Retinal pigment epithelial cell (primary cell): ENCODE results near the gene KSR2.

Experiments
- DNase-seq: peaks from one replicate; pipeline ENCODE4 v3.0.0-alpha.2; 2010; ENCODE audit warnings: low read depth
- H3K4me3 ChIP-seq: 2 replicates; pipeline ENCODE4 v1.5.1; 2011; ENCODE audit warnings: mild to moderate bottlenecking, low read length, control low read depth, moderate library complexity
- CTCF ChIP-seq: conservative IDR thresholded peaks from 2 replicates; pipeline ENCODE4 v1.5.1; 2011; ENCODE audit warnings: low read depth, low read length, control low read depth, inconsistent platforms

KSR2 gene

GRCh38 chr12:117404203-117404853 is 564.5 kb downstream of the KSR2 start:
- DNase-seq, result no peak
- TF ChIP-seq CTCF, result no peak

GRCh38 chr12:117403586-117404139 is 565.1 kb downstream of the KSR2 start:
- no peak for DNase-seq
- no peak overlapping the region for H3K4me3 ChIP-seq
- no peak for TF ChIP-seq CTCF

More at GRCh38 chr12:117404203-117404853, 564.5 kb downstream of the KSR2 start:
- H3K4me3 ChIP-seq, result no peak overlapping the region
